ENCODE results near the gene SALL1. TPM values are rescaled to one million over a fixed set of nuclear protein-coding genes. Genes with fewer than 3 reads are reported as not detected.

Gene SALL1
- total RNA-seq, 1 donor from 2014 or later: 15.0 TPM

GRCh38 chr16:51155820-51156806, 5.0 kb upstream of the SALL1 start:
- peaks cover 36% of the 10 kb centered on the region for H3K27me3 Mint-ChIP-seq (ENCODE audit: low read depth, unreplicated experiment)
- H3K4me3 ChIP-seq (ENCODE audit: insufficient read depth, low read depth, low read length): peak overlapping the region; percentile 53

GRCh38 chr16:51155199-51155607, 4.1 kb upstream of the SALL1 start:
- Histone ChIP-seq H2AFZ (ENCODE audit: low read depth, low read length) (peak overlapping the region; percentile 31), H3K79me2 (ENCODE audit: insufficient read depth, low read length) (peaks cover 22% of the 10 kb centered on the region), H3K27me3 (ENCODE audit: insufficient read depth, low read length) (peaks cover 13% of the 10 kb centered on the region), H3K36me3 (ENCODE audit: insufficient read depth, low read length) (no peaks in the 10 kb centered on the region), H4K20me1 (ENCODE audit: insufficient read depth, low read length) (peaks cover 5% of the 10 kb centered on the region), H3K4me1 (ENCODE audit: insufficient read depth, low read length) (peaks cover 14% of the 10 kb centered on the region), H3K4me2 (ENCODE audit: low read length) (peak overlapping the region; percentile 92), H3K4me3 (ENCODE audit: insufficient read depth, low read depth, low read length) (peak overlapping the region; percentile 53), H3K9me3 (ENCODE audit: insufficient read depth, low read depth, low read length) (no peaks in the 10 kb centered on the region), H3K9ac (ENCODE audit: low read length) (peak overlapping the region; percentile 68), H3K27ac (ENCODE audit: low read depth, low read length) (peak overlapping the region; percentile 54)
- peaks cover 2% of the 10 kb centered on the region for H3K36me3 Mint-ChIP-seq (ENCODE audit: low read depth, unreplicated experiment)
- peaks cover 6% of the 10 kb centered on the region for H3K9me3 Mint-ChIP-seq (ENCODE audit: unreplicated experiment)
- no peak overlapping the region for H3K27ac Mint-ChIP-seq (ENCODE audit: unreplicated experiment)
- no peak for TF ChIP-seq CTCF (IDR thresholded peaks at IDR 0.05; ENCODE audit: insufficient read depth, low read depth, low read length)
- TF ChIP-seq EZH2 (IDR thresholded peaks at IDR 0.05; ENCODE audit: insufficient read depth, low read length): no peak
- peak overlapping the region; percentile 57 for H3K4me3 Mint-ChIP-seq (ENCODE audit: unreplicated experiment)
- DNase-seq (ENCODE audit: low read depth) (peak; percentile 66), FAIRE-seq (no peak)
- peaks cover 16% of the 10 kb centered on the region for H3K4me1 Mint-ChIP-seq (ENCODE audit: low read depth, unreplicated experiment)
- peaks cover 36% of the 10 kb centered on the region for H3K27me3 Mint-ChIP-seq (ENCODE audit: low read depth, unreplicated experiment)

More at GRCh38 chr16:51155820-51156806, 5.0 kb upstream of the SALL1 start:
- H3K4me1 Mint-ChIP-seq (ENCODE audit: low read depth, unreplicated experiment): peaks cover 16% of the 10 kb centered on the region
- peak overlapping the region; percentile 14 for H2AFZ ChIP-seq (ENCODE audit: low read depth, low read length)
- H3K27me3 ChIP-seq (ENCODE audit: insufficient read depth, low read length): peaks cover 13% of the 10 kb centered on the region
- H3K36me3 Mint-ChIP-seq (ENCODE audit: low read depth, unreplicated experiment): peaks cover 2% of the 10 kb centered on the region
- peaks cover 6% of the 10 kb centered on the region for H3K9me3 Mint-ChIP-seq (ENCODE audit: unreplicated experiment)
- peak; percentile 73 for DNase-seq (ENCODE audit: low read depth)
- H3K4me1 ChIP-seq (ENCODE audit: insufficient read depth, low read length): peaks cover 14% of the 10 kb centered on the region
- H3K9ac ChIP-seq (ENCODE audit: low read length): peak overlapping the region; percentile 68
- H4K20me1 ChIP-seq (ENCODE audit: insufficient read depth, low read length): peaks cover 5% of the 10 kb centered on the region
- H3K36me3 ChIP-seq (ENCODE audit: insufficient read depth, low read length): no peaks in the 10 kb centered on the region
- peak overlapping the region; percentile 75 for H3K4me3 Mint-ChIP-seq (ENCODE audit: unreplicated experiment)
- no peak overlapping the region for H3K27ac Mint-ChIP-seq (ENCODE audit: unreplicated experiment)
- H3K4me2 ChIP-seq (ENCODE audit: low read length): peak overlapping the region; percentile 92
- H3K9me3 ChIP-seq (ENCODE audit: insufficient read depth, low read depth, low read length): no peaks in the 10 kb centered on the region
- no peak overlapping the region for H3K27ac ChIP-seq (ENCODE audit: low read depth, low read length)
- peaks cover 14% of the 10 kb centered on the region for H3K79me2 ChIP-seq (ENCODE audit: insufficient read depth, low read length)
- TF ChIP-seq CTCF (IDR thresholded peaks at IDR 0.05; ENCODE audit: insufficient read depth, low read depth, low read length): no peak
- TF ChIP-seq EZH2 (IDR thresholded peaks at IDR 0.05; ENCODE audit: insufficient read depth, low read length): no peak
- no peak for FAIRE-seq

All from astrocyte (in vitro differentiated cells and primary cell).